ENCODE data around the gene ZNF768.
"Not testable (repeated sequence)": the region's sequence is repeated elsewhere in the genome, so short reads cannot be mapped to it uniquely, and the experiment has no call there.

The ZNF768 gene

GRCh38 chr16:30548416-30549253 lies 22.3 kb upstream of the ZNF768 start:
- H3K4me3 ChIP-seq (ENCODE audit: low read depth, low read length): no peak overlapping the region
- DNase-seq (ENCODE audit: low read depth, low spot score): no peak
- no peak for TF ChIP-seq CTCF (IDR thresholded peaks at IDR 0.05; ENCODE audit: low read depth, low read length)
- in situ Hi-C loops (cut with HindIII; ENCODE audit: low sequenced_read_pairs): no loop called here

GRCh38 chr16:30546115-30546514 lies 19.7 kb upstream of the ZNF768 start:
- DNase-seq (ENCODE audit: low read depth, low spot score): no peak
- no peak for TF ChIP-seq CTCF (IDR thresholded peaks at IDR 0.05; ENCODE audit: low read depth, low read length)
- in situ Hi-C loops (cut with HindIII; ENCODE audit: low sequenced_read_pairs): no loop called here
- H3K4me3 ChIP-seq (ENCODE audit: low read depth, low read length): no peak overlapping the region

GRCh38 chr16:30543067-30543466 lies 16.7 kb upstream of the ZNF768 start:
- no peak overlapping the region for H3K4me3 ChIP-seq (ENCODE audit: low read depth, low read length)
- in situ Hi-C loops (cut with HindIII; ENCODE audit: low sequenced_read_pairs): no loop called here
- DNase-seq (ENCODE audit: low read depth, low spot score): no peak
- no peak for TF ChIP-seq CTCF (IDR thresholded peaks at IDR 0.05; ENCODE audit: low read depth, low read length)

GRCh38 chr16:30541502-30542329 lies 15.3 kb upstream of the ZNF768 start:
- in situ Hi-C loops (cut with HindIII; ENCODE audit: low sequenced_read_pairs): no loop called here
- H3K4me3 ChIP-seq (ENCODE audit: low read depth, low read length): no peak overlapping the region
- DNase-seq (ENCODE audit: low read depth, low spot score): peak; percentile 18
- no peak for TF ChIP-seq CTCF (IDR thresholded peaks at IDR 0.05; ENCODE audit: low read depth, low read length)

- H3K4me3 ChIP-seq (ENCODE audit: low read depth, low read length); DNase-seq (ENCODE audit: low read depth, low spot score); in situ Hi-C loops (cut with HindIII; ENCODE audit: low sequenced_read_pairs): not testable (repeated sequence)
Measured at GRCh38 chr16:30540916-30541464, 14.6 kb upstream of the ZNF768 start.

- H3K4me3 ChIP-seq (ENCODE audit: low read depth, low read length); DNase-seq (ENCODE audit: low read depth, low spot score); in situ Hi-C loops (cut with HindIII; ENCODE audit: low sequenced_read_pairs): not testable (repeated sequence)
Measured at GRCh38 chr16:30539986-30540526, 13.7 kb upstream of the ZNF768 start.
